GM18867 (cell line): Measurements from ENCODE around the gene MAP7.

Source experiments
- ATAC-seq: cut with Tn5 transposase; IDR thresholded peaks from one replicate; pipeline ENCODE4 v1.9.1; 2021; ENCODE audit warnings: mild to moderate bottlenecking, moderate library complexity; ENCODE audit not compliant: unreplicated experiment

MAP7 gene

GRCh38 chr6:136534268-136534667 lies 16.0 kb downstream of the MAP7 start:
- no peak for ATAC-seq

- ATAC-seq, result no peak
These were observed 16.7 kb downstream of the MAP7 start for GRCh38 chr6:136533487-136533886.

- no peak for ATAC-seq
These were observed 18.2 kb downstream of the MAP7 start for GRCh38 chr6:136532030-136532429.

GRCh38 chr6:136529710-136530109 lies 20.5 kb downstream of the MAP7 start:
- ATAC-seq, result no peak

- no peak for ATAC-seq
These were observed 21.7 kb downstream of the MAP7 start for GRCh38 chr6:136528477-136528876.

GRCh38 chr6:136527831-136528230 lies 22.4 kb downstream of the MAP7 start:
- no peak for ATAC-seq

- no peak for ATAC-seq
These were observed 23.3 kb downstream of the MAP7 start for GRCh38 chr6:136526937-136527336.

- ATAC-seq, result no peak
These were observed 23.9 kb downstream of the MAP7 start for GRCh38 chr6:136526196-136526930.

GRCh38 chr6:136525586-136526195 lies 24.5 kb downstream of the MAP7 start:
- no peak for ATAC-seq

GRCh38 chr6:136524936-136525413 lies 25.2 kb downstream of the MAP7 start:
- ATAC-seq, result no peak

GRCh38 chr6:136524339-136524935 lies 25.8 kb downstream of the MAP7 start:
- no peak for ATAC-seq

- no peak for ATAC-seq
These were observed 27.0 kb downstream of the MAP7 start for GRCh38 chr6:136523196-136523595.

- ATAC-seq, result no peak
These were observed 27.6 kb downstream of the MAP7 start for GRCh38 chr6:136522636-136523035.

GRCh38 chr6:136521911-136522310 lies 28.3 kb downstream of the MAP7 start:
- no peak for ATAC-seq

GRCh38 chr6:136521427-136521826 lies 28.8 kb downstream of the MAP7 start:
- ATAC-seq, result no peak

GRCh38 chr6:136520517-136520916 lies 29.7 kb downstream of the MAP7 start:
- ATAC-seq, result no peak

- no peak for ATAC-seq
These were observed 32.6 kb downstream of the MAP7 start for GRCh38 chr6:136517582-136517981.

- ATAC-seq, result no peak
These were observed 33.2 kb downstream of the MAP7 start for GRCh38 chr6:136517002-136517401.

- ATAC-seq, result no peak
These were observed 35.6 kb downstream of the MAP7 start for GRCh38 chr6:136514591-136514990.

- no peak for ATAC-seq
These were observed 38.3 kb downstream of the MAP7 start for GRCh38 chr6:136511926-136512325.

GRCh38 chr6:136511397-136511796 lies 38.8 kb downstream of the MAP7 start:
- no peak for ATAC-seq

GRCh38 chr6:136510782-136511181 lies 39.4 kb downstream of the MAP7 start:
- no peak for ATAC-seq
